Hepatocyte (in vitro differentiated cells): ENCODE data around the gene TSSK3.
A peak's percentile ranks its signal among the peaks of the same experiment; 100 is the strongest.

ENCODE experiments used
- CTCF ChIP-seq: fragments of 200-600 bp; sonication (generic); IDR thresholded peaks from 2 replicates; pipeline ENCODE4 v1.5.1; 2016; ENCODE audit warnings: antibody characterized with exemption, mild to moderate bottlenecking; ENCODE audit not compliant: poor library complexity
- EZH2 ChIP-seq: fragments of 200-600 bp; sonication (generic); IDR thresholded peaks from 2 replicates; pipeline ENCODE4 v1.6.1; 2016; ENCODE audit warnings: antibody characterized with exemption, mild to moderate bottlenecking, borderline replicate concordance

DNA sequence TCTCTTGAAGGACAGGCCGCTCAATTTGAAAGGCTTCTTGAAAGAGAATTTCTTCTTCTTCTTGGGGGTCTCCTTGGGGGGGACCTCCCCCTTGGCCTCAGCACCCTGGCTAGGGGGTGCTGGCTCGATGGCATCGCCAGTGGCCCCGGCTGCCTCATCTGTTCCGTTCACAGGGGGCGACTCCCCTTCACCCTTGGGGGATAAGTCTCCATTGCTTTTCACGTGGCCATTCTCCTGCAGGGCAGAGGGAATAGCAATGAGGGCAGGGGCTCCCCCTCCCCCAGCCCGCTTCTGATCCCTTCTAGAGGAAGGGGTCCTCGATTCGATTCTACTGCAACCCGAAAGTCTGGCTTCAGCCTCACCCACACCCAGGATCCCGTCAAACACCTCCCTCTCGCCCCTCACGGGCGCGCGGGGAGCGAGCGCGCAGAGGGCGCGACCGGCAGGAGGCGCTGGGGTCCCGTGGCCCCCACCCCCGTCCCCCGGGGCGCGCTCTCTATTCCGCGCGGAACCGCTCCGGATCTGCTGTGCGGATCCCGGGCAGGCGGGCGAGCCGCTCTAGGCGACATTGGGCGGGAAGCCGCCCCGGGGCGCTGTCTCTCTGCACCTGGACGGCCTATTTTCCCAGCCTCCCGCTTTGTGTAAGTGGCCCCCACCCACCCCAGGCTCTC is 27.3 kb upstream of the TSSK3 start:
- TF ChIP-seq CTCF = peak; percentile 80
- no peak for TF ChIP-seq EZH2
